GM19240 (cell line): ENCODE data around the gene UTP11.

Experiments
- DNase-seq: peaks from one replicate; pipeline ENCODE4 v3.0.0; 2011; ENCODE audit warnings: low spot score; ENCODE audit not compliant: insufficient read length

Gene UTP11

GRCh38 chr1:38003261-38004250 is 9.0 kb upstream of the UTP11 start:
- no peak for DNase-seq

GRCh38 chr1:38004284-38005108 is 8.0 kb upstream of the UTP11 start:
- no peak for DNase-seq

GRCh38 chr1:38005195-38006007 is 7.1 kb upstream of the UTP11 start, which contains the start of gene FHL3:
FHL3 (minus strand) TSS chr1:38005514; CDS start chr1:37999412, 6,102 bp downstream.
- DNase-seq, result no peak

- DNase-seq, result no peak
Measured at GRCh38 chr1:38006008-38006828, 6.3 kb upstream of the UTP11 start.

GRCh38 chr1:38009088-38009840 is 3.3 kb upstream of the UTP11 start:
- DNase-seq, result no peak

GRCh38 chr1:38009841-38010180 is 2.7 kb upstream of the UTP11 start:
- DNase-seq, result no peak

- DNase-seq, result no peak
Measured at GRCh38 chr1:38013227-38013622, 691 bp downstream of the UTP11 start.

- DNase-seq, result no peak
Measured at GRCh38 chr1:38014171-38014570, 1.6 kb downstream of the UTP11 start.

GRCh38 chr1:38014724-38015424 is 2.3 kb downstream of the UTP11 start:
- no peak for DNase-seq

GRCh38 chr1:38015978-38016725 is 3.6 kb downstream of the UTP11 start:
- DNase-seq, result no peak

GRCh38 chr1:38018864-38019343 is 6.4 kb downstream of the UTP11 start:
- no peak for DNase-seq

GRCh38 chr1:38020396-38020795 is 7.9 kb downstream of the UTP11 start:
- DNase-seq, result no peak

GRCh38 chr1:38021969-38022368 is 9.4 kb downstream of the UTP11 start:
- DNase-seq, result no peak

- DNase-seq, result no peak
Measured at GRCh38 chr1:38022810-38023209, 10.3 kb downstream of the UTP11 start.

GRCh38 chr1:38025233-38025632 is 12.7 kb downstream of the UTP11 start:
- no peak for DNase-seq

- no peak for DNase-seq
Measured at GRCh38 chr1:38025664-38026063, 13.1 kb downstream of the UTP11 start.

- no peak for DNase-seq
Measured at GRCh38 chr1:38026592-38027200, 14.2 kb downstream of the UTP11 start.
